Naive thymus-derived CD4-positive, alpha-beta T cell (primary cell): ENCODE data around the gene ANKRD39. TPM values are rescaled to one million over a fixed set of nuclear protein-coding genes. Genes with fewer than 3 reads are reported as not detected.

ENCODE experiments used
- ATAC-seq: fragments of 150-1000 bp; cut with Tn5 transposase; 2 replicates; pipeline ENCODE4 v1.10.0; 2021; ENCODE audit warnings: mild to moderate bottlenecking, moderate library complexity
- CTCF ChIA-PET: fragments of 350-600 bp; sonication (Branson Sonifier 250); formaldehyde crosslinking; loops from one replicate; lab custom pipeline; 2021; ENCODE audit warnings: antibody characterized with exemption; lab: Charles Lee
- POLR2A ChIA-PET: fragments of 350-600 bp; sonication (Branson Sonifier 250); formaldehyde crosslinking; loops from one replicate; lab custom pipeline; 2021; ENCODE audit warnings: antibody characterized with exemption, inconsistent platforms; lab: Charles Lee
- DNase-seq, 9 donors: peaks; one replicate each; pipeline versions ENCODE4 v3.0.0 to v3.0.0-alpha.2; 2020 to 2022; ENCODE audit warnings: mixed read lengths in 1 of 9
- H3K27ac ChIP-seq: one replicate; pipeline ENCODE4 v1.7.0; 2013; ENCODE audit warnings: mild to moderate bottlenecking, low read depth, low read length, moderate library complexity
- H3K27me3 ChIP-seq, 2 donors: one replicate each; pipeline ENCODE4 v1.7.0; 2013; ENCODE audit warnings: low read length in 2 of 2, mild to moderate bottlenecking in 2 of 2, moderate library complexity in 2 of 2; ENCODE audit not compliant: control insufficient read depth in 2 of 2, insufficient read depth in 2 of 2
- H3K36me3 ChIP-seq, 3 experiments: 1 replicate in 2 of 3; 2 replicates in 1 of 3; pipeline ENCODE4 v1.7.0; 2013; ENCODE audit warnings: low read length in 3 of 3, mild to moderate bottlenecking in 3 of 3, moderate library complexity in 1 of 3; ENCODE audit not compliant: insufficient read depth in 3 of 3, control insufficient read depth in 2 of 3
- H3K4me1 ChIP-seq, 2 donors: one replicate each; pipeline ENCODE4 v1.7.0; 2013; ENCODE audit warnings: low read length in 2 of 2, mild to moderate bottlenecking in 2 of 2, moderate library complexity in 1 of 2; ENCODE audit not compliant: control insufficient read depth in 2 of 2, insufficient read depth in 2 of 2
- H3K4me3 ChIP-seq: 2 replicates; pipeline ENCODE4 v1.7.0; 2013; ENCODE audit warnings: mild to moderate bottlenecking, low read length
- H3K9me3 ChIP-seq, 3 experiments: 1 replicate in 2 of 3; 2 replicates in 1 of 3; pipeline ENCODE4 v1.7.0; 2013; ENCODE audit warnings: low read length in 3 of 3; ENCODE audit not compliant: control insufficient read depth in 2 of 3
- H3K27ac Mint-ChIP-seq, 9 donors: one replicate each; pipeline ENCODE4 v1.8.0; 2020 to 2022; ENCODE audit warnings: mixed read lengths in 9 of 9, mild to moderate bottlenecking in 8 of 9, moderate library complexity in 5 of 9, inconsistent platforms in 2 of 9
- H3K27me3 Mint-ChIP-seq, 5 donors: one replicate each; pipeline ENCODE4 v1.8.0; 2021 to 2022; ENCODE audit warnings: mixed read lengths in 5 of 5, mild to moderate bottlenecking in 1 of 5
- H3K36me3 Mint-ChIP-seq, 5 donors: one replicate each; pipeline ENCODE4 v1.8.0; 2020 to 2022; ENCODE audit warnings: mixed read lengths in 5 of 5, mild to moderate bottlenecking in 3 of 5, inconsistent platforms in 1 of 5
- H3K4me1 Mint-ChIP-seq, 7 donors: one replicate each; pipeline ENCODE4 v1.8.0; 2020 to 2022; ENCODE audit warnings: mixed read lengths in 7 of 7, mild to moderate bottlenecking in 3 of 7, inconsistent platforms in 1 of 7
- H3K4me3 Mint-ChIP-seq, 10 donors: one replicate each; pipeline ENCODE4 v1.8.0; 2020 to 2022; ENCODE audit warnings: mild to moderate bottlenecking in 10 of 10, mixed read lengths in 10 of 10, moderate library complexity in 6 of 10, inconsistent platforms in 2 of 10
- H3K9me3 Mint-ChIP-seq, 11 donors: one replicate each; pipeline ENCODE4 v1.8.0; 2020 to 2022; ENCODE audit warnings: mixed read lengths in 11 of 11, mild to moderate bottlenecking in 4 of 11, inconsistent platforms in 1 of 11, moderate library complexity in 1 of 11
- intact Hi-C, 2 donors: fragments of 100-400 bp; cut with micrococcal nuclease; formaldehyde crosslinking; loops; one replicate each; pipeline ENCODE4 v1.15.1; 2023
- microRNA-seq: library from miRNA; unstranded; fragments of <30 nt; microRNA quantifications from one replicate; pipeline ENCODE4 v1.2.0, GENCODE V29; 2022; ENCODE audit warnings: borderline microRNAs expressed
- polyA plus RNA-seq, 2 donors: library from polyadenylated mRNA; unstranded; fragments of 300-500 nt; fragmentation: Illumina TruSeq; gene quantifications; one replicate each; pipeline ENCODE4 v1.2.3, GENCODE V29; 2021
- total RNA-seq, 6 experiments: library from RNA in 5 of 6; stranded (reverse) in 5 of 6; gene quantifications; 1 replicate in 5 of 6; 2 replicates in 1 of 6; pipeline ENCODE4 v1.2.3 and lab custom pipeline; 2021 to 2026

ANKRD39 gene
- total and polyA plus RNA-seq, 7 experiments from 2014 or later = 12.0 to 38.4 (median 16.4) TPM

GRCh38 chr2:96799623-96799935 lies 58.2 kb downstream of the ANKRD39 start:
- Mint-ChIP-seq H3K4me1 (no peaks in the 10 kb centered on the region), H3K4me3 (no peak overlapping the region), H3K9me3 (no peaks in the 10 kb centered on the region), H3K36me3 (peaks cover 0 to 11% (median 4%) of the 10 kb centered on the region in 5 donors), H3K27me3 (no peaks in the 10 kb centered on the region), H3K27ac (no peak overlapping the region)
- Histone ChIP-seq H3K36me3 (peaks cover 0 to 35% (median 0%) of the 10 kb centered on the region in 3 experiments), H3K27me3 (no peaks in the 10 kb centered on the region), H3K9me3 (no peaks in the 10 kb centered on the region), H3K27ac (no peak overlapping the region), H3K4me1 (peaks cover 8 to 16% of the 10 kb centered on the region in 2 donors), H3K4me3 (no peak overlapping the region)
- POLR2A ChIA-PET = interaction anchor here (1.0 kb wide), 1 partner anchor 261 kb away, joined by 3 read pairs; no protein-coding TSS in a partner anchor
- no peak for DNase-seq
- no peak for ATAC-seq
- intact Hi-C loops = no loop called here
- CTCF ChIA-PET = interaction anchor here (2.5 kb wide), 1 partner anchor 37 kb away, joined by 12 read pairs; no protein-coding TSS in a partner anchor

DNA sequence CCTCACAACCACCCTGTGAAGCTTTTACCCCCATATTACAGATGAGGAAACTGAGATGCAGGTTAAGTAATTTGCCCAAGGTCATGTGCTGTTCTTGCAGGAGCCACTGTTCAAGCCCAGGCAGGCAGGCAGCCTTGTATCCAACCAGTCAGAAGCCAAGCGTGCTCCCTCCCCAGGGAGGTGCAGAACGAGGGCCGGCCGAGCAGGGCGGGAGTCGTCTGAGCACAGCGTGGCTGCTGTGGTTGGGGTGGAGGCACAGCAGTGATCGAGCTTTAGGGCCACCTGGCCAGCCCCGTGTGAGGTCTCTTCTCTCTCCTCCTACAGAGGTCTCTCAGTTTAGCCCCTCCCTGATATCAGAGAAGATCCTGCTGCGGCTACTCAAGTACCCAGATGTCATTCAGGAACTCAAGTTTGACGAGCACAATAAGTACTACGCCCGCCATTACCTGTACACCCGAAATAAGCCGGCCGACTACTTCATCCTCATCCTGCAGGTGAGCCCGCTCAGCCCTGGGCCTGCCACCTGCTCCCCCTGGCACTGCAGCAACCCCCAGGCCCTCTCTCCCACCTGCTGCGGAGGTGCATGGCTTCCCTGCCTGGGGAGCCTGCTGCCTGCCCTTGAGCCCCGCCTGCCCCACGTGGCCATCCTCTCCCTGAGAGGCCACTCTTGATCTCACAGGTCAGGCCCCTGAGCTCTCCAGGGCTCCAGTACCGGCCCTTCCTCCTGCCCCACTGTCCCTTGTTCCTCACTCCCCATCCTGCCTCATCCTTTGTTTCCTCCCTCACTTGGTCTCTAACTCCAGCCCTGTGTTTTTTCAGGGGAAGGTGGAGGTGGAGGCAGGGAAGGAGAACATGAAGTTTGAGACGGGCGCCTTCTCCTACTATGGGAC lies 58.8 kb downstream of the ANKRD39 start:
- Mint-ChIP-seq H3K4me3 (no peak overlapping the region), H3K4me1 (no peaks in the 10 kb centered on the region), H3K27me3 (no peaks in the 10 kb centered on the region), H3K9me3 (no peaks in the 10 kb centered on the region), H3K27ac (peak overlapping the region in 2 of 9 donors; percentile 36 to 43), H3K36me3 (peaks cover 0 to 11% (median 4%) of the 10 kb centered on the region in 5 donors)
- Histone ChIP-seq H3K4me3 (no peak overlapping the region), H3K9me3 (no peaks in the 10 kb centered on the region), H3K27me3 (no peaks in the 10 kb centered on the region), H3K4me1 (peaks cover 8 to 16% of the 10 kb centered on the region in 2 donors), H3K36me3 (peaks cover 0 to 35% (median 0%) of the 10 kb centered on the region in 3 experiments), H3K27ac (no peak overlapping the region)
- intact Hi-C loops = no loop called here
- ChIA-PET CTCF (interaction anchor here (2.5 kb wide), 1 partner anchor 37 kb away, joined by 12 read pairs; no protein-coding TSS in a partner anchor), POLR2A (no interaction called here)
- ATAC-seq = no peak
- no peak for DNase-seq

Small RNA genes lying within 50 kb of the gene (microRNA-seq; reads per million reads assigned to microRNA genes)
- gene MIR3127 = not detected

Other genes with a start within 250 kb of the ANKRD39 start
- gene KANSL3, start 219.7 kb downstream of the ANKRD39 start, total RNA-seq = 10 to 100 TPM; 54.0 to 65.0 (median 55.9) TPM
- gene KANSL3, start 219.7 kb downstream of the ANKRD39 start, polyA plus RNA-seq = 10 to 100 TPM; 13.5 to 22.7 TPM
- gene FER1L5, start 215.3 kb downstream of the ANKRD39 start, total RNA-seq = not detected
- gene FER1L5, start 215.3 kb downstream of the ANKRD39 start, polyA plus RNA-seq = under 1 TPM in 1 of 2 donors, not detected in 1; 0.02 TPM
- 10 to 100 TPM in 2 of 5 experiments, 1 to 10 TPM in 3; 5.0 to 10.9 (median 9.2) TPM for gene LMAN2L, start 118.0 kb downstream of the ANKRD39 start, total RNA-seq
- 10 to 100 TPM; 16.8 to 28.4 TPM for gene LMAN2L, start 118.0 kb downstream of the ANKRD39 start, polyA plus RNA-seq
- 1 to 10 TPM; 4.6 to 9.5 (median 5.5) TPM for gene CNNM4, start 97.1 kb downstream of the ANKRD39 start, total RNA-seq
- gene CNNM4, start 97.1 kb downstream of the ANKRD39 start, polyA plus RNA-seq = 1 to 10 TPM; 1.4 to 2.0 TPM
- gene CNNM3, start 41.7 kb downstream of the ANKRD39 start, total RNA-seq = 10 to 100 TPM; 32.1 to 51.5 (median 44.6) TPM
- gene CNNM3, start 41.7 kb downstream of the ANKRD39 start, polyA plus RNA-seq = 1 to 10 TPM; 4.0 to 5.8 TPM
- 10 to 100 TPM in 4 of 5 experiments, 1 to 10 TPM in 1; 9.4 to 19.8 (median 17.8) TPM for gene ANKRD23, start 14.0 kb downstream of the ANKRD39 start, total RNA-seq
- gene ANKRD23, start 14.0 kb downstream of the ANKRD39 start, polyA plus RNA-seq = under 1 TPM; 0.64 to 0.87 TPM
- 10 to 100 TPM; 33.5 to 74.7 (median 44.1) TPM for gene SEMA4C, start 12.1 kb upstream of the ANKRD39 start, total RNA-seq
- gene SEMA4C, start 12.1 kb upstream of the ANKRD39 start, polyA plus RNA-seq = 1 to 10 TPM; 3.1 to 5.1 TPM
- 1 to 10 TPM in 2 of 5 experiments, under 1 TPM in 2, not detected in 1; 0.97 to 2.1 (median 1.1) TPM for gene FAM178B, start 128.6 kb upstream of the ANKRD39 start, total RNA-seq
- under 1 TPM; 0.49 to 0.97 TPM for gene FAM178B, start 128.6 kb upstream of the ANKRD39 start, polyA plus RNA-seq
- gene FAHD2B, start 236.9 kb upstream of the ANKRD39 start, total RNA-seq = 10 to 100 TPM; 11.5 to 24.8 (median 14.8) TPM
- 10 to 100 TPM; 12.8 to 14.6 TPM for gene FAHD2B, start 236.9 kb upstream of the ANKRD39 start, polyA plus RNA-seq